Endothelial cell of umbilical vein (primary cell): ENCODE data around the gene GLRA2.

ENCODE experiments used
- EZH2 ChIP-seq: IDR thresholded peaks from 2 replicates; pipeline ENCODE4 v1.6.1; 2012; ENCODE audit warnings: borderline replicate concordance, low read depth, mild to moderate bottlenecking, moderate library complexity, low read length, inconsistent platforms; ENCODE audit not compliant: severe bottlenecking
- FOS ChIP-seq: IDR thresholded peaks from 2 replicates; pipeline ENCODE4 v1.6.1; 2011; ENCODE audit warnings: mild to moderate bottlenecking, low read length, moderate library complexity, borderline replicate concordance; ENCODE audit not compliant: insufficient read depth
- MAX ChIP-seq: IDR thresholded peaks from 2 replicates; pipeline ENCODE4 v1.6.1; 2011; ENCODE audit not compliant: insufficient read depth, insufficient read length
- MYC ChIP-seq: IDR thresholded peaks from one replicate; pipeline ENCODE4 v1.6.1; 2011; ENCODE audit warnings: mild to moderate bottlenecking, low read depth, low read length
- POLR2A ChIP-seq: IDR thresholded peaks from 2 replicates; pipeline ENCODE4 v1.6.1; 2012; ENCODE audit warnings: low read depth, mild to moderate bottlenecking, control low read depth, low read length
- POLR2AphosphoS5 ChIP-seq: IDR thresholded peaks from 2 replicates; pipeline ENCODE4 v1.6.1; 2012; ENCODE audit warnings: low read depth, mild to moderate bottlenecking, control low read depth, low read length, moderate library complexity; ENCODE audit not compliant: insufficient read depth
- TF ChIP-seq, protein P1 (sequence below), 2 donors: IDR thresholded peaks; 1 replicate in 1 of 2; 2 replicates in 1 of 2; pipeline ENCODE4 v1.5.1; 2011; ENCODE audit warnings: low read length in 2 of 2, mild to moderate bottlenecking in 2 of 2, moderate library complexity in 2 of 2, control low read depth in 1 of 2, inconsistent platforms in 1 of 2, low read depth in 1 of 2; ENCODE audit not compliant: insufficient read depth in 1 of 2; ENCODE audit errors: extremely low read depth in 1 of 2

- TF ChIP-seq, protein P1, sequence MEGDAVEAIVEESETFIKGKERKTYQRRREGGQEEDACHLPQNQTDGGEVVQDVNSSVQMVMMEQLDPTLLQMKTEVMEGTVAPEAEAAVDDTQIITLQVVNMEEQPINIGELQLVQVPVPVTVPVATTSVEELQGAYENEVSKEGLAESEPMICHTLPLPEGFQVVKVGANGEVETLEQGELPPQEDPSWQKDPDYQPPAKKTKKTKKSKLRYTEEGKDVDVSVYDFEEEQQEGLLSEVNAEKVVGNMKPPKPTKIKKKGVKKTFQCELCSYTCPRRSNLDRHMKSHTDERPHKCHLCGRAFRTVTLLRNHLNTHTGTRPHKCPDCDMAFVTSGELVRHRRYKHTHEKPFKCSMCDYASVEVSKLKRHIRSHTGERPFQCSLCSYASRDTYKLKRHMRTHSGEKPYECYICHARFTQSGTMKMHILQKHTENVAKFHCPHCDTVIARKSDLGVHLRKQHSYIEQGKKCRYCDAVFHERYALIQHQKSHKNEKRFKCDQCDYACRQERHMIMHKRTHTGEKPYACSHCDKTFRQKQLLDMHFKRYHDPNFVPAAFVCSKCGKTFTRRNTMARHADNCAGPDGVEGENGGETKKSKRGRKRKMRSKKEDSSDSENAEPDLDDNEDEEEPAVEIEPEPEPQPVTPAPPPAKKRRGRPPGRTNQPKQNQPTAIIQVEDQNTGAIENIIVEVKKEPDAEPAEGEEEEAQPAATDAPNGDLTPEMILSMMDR (IDR thresholded peaks at IDR 0.05; ENCODE audit: extremely low read depth in 1 of 2, insufficient read depth in 1 of 2, low read depth in 1 of 2, low read length in 2 of 2) = no peak
- TF ChIP-seq POLR2A (no peak), POLR2AphosphoS5 (no peak), EZH2 (no peak), MAX (no peak), MYC (no peak), FOS (no peak)
Measured at GRCh38 chrX:14702145-14702544, 172.8 kb downstream of the GLRA2 start.
